Transverse colon (tissue), 3 donors: Measurements from ENCODE around the gene OAS3.

Experiments used
- CTCF ChIP-seq, 5 experiments: fragments of 200-600 bp in 3 of 5; fragments of 450-650 bp in 2 of 5; sonication (generic) in 3 of 5; IDR thresholded peaks; 1 replicate in 2 of 5; 2 replicates in 3 of 5; pipeline ENCODE4 v1.5.1; 2016 to 2017; ENCODE audit warnings: antibody characterized with exemption in 5 of 5, inconsistent platforms in 3 of 5, mild to moderate bottlenecking in 2 of 5, moderate library complexity in 1 of 5
- EP300 ChIP-seq: sonication (generic); formaldehyde crosslinking; IDR thresholded peaks from one replicate; pipeline ENCODE4 v1.6.1; 2017; ENCODE audit warnings: antibody characterized with exemption, low read depth

- TF ChIP-seq CTCF (IDR thresholded peaks at IDR 0.05) = no peak
- TF ChIP-seq EP300 = no peak
Measured at GRCh38 chr12:112965643-112966042, 27.4 kb downstream of the OAS3 start.
